ENCODE results near the gene TMEM175. TPM values are rescaled to one million over a fixed set of nuclear protein-coding genes. Genes with fewer than 3 reads are reported as not detected.

The TMEM175 gene, protein sequence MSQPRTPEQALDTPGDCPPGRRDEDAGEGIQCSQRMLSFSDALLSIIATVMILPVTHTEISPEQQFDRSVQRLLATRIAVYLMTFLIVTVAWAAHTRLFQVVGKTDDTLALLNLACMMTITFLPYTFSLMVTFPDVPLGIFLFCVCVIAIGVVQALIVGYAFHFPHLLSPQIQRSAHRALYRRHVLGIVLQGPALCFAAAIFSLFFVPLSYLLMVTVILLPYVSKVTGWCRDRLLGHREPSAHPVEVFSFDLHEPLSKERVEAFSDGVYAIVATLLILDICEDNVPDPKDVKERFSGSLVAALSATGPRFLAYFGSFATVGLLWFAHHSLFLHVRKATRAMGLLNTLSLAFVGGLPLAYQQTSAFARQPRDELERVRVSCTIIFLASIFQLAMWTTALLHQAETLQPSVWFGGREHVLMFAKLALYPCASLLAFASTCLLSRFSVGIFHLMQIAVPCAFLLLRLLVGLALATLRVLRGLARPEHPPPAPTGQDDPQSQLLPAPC
- 22.3 and 30.2 TPM in 2 replicates for total RNA-seq (2022)
- percentile 48 among the genes with signal in this experiment for Bru-seq, nascent RNA
- percentile 49 among the genes with signal in this experiment for BruChase-seq, experiment 1, labeled RNA remaining after a 2-hour chase
- percentile 57 among the genes with signal in this experiment for BruChase-seq, experiment 2, labeled RNA remaining after a 6-hour chase
- long read RNA-seq, partial matches to known transcripts: 2 of 33 reads
- long read RNA-seq, other reads (novel, unspliced or antisense): 23 of 33 reads

DNA sequence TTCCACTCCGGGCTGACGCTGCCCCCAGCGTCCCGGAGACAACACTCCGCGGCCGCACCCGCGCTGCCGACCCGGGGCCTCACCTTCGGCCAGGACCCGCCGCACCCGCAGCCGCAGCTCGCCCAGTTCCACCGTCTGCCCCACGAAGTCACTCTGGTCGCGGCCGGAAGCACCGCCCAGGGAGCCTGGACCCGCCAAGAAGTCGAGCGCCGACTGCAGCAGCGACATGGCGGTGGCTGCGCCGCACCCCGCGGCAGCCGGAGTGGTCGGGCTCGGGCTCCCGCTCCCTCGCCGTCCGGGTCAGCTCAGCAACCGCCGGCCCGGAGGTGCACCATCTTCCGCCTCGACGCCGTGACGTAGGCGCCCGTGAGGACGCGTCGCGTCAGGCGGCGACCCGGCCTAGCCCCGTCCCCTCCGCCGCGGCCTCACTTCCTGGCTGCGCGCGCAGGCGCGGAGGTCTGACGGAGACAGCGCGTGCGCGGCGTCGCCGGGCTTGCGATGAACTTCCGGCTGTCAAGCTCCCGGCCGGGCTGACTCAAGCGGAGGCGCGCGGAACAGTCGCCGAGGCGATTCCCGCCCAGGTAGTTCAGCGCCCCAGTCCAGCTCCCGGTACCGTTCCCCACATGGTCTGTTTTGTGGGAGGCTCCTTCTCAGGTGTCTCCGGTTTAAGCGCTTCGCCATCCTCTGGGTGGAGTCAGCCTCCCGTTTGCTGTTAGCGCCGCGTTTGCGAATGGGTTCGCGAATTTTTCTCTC lies at the start of gene TMEM175, which contains the start of gene GAK:
Gene TMEM175 (plus strand): TSS at position 501 of the 753 bp plus-strand sequence. CDS start 15,280 bp downstream, outside the sequence.
Gene GAK (minus strand): TSS at position 357 of the 753 bp plus-strand sequence. CDS start 129 bp downstream, at position 228.
- Mint-ChIP-seq H3K9me3 (ENCODE audit: unreplicated experiment) (no peaks in the 10 kb centered on the region), H3K27ac (ENCODE audit: unreplicated experiment) (peak within 1 kb of the TSS; percentile 92), H3K4me1 (ENCODE audit: low read depth, unreplicated experiment) (peaks cover 10% of the 10 kb centered on the region), H3K36me3 (ENCODE audit: insufficient read depth, unreplicated experiment) (peaks cover 21% of the 10 kb centered on the region), H3K4me3 (ENCODE audit: unreplicated experiment) (peak within 1 kb of the TSS; percentile 86), H3K27me3 (ENCODE audit: insufficient read depth, unreplicated experiment) (no peaks in the 10 kb centered on the region)
- Histone ChIP-seq H3K4me3 (ENCODE audit: low read depth, low read length) (peak within 1 kb of the TSS; percentile 82), H3K4me1 (peaks cover 11% of the 10 kb centered on the region), H3K27me3 (replicated peaks; ENCODE audit: control insufficient read depth, insufficient read depth, low read length) (no peaks in the 10 kb centered on the region), H3K36me3 (ENCODE audit: control insufficient read depth, insufficient read depth, low read length) (no peaks in the 10 kb centered on the region), H3K9me3 (no peaks in the 10 kb centered on the region)
- intact Hi-C loops (cut with micrococcal nuclease; ENCODE audit: unreplicated experiment): loop anchor here (5.0 kb wide), 2 partner anchors 40 to 60 kb away; partner anchors contain the start of genes DGKQ and SLC26A1
- POLR2A ChIA-PET: interaction anchor here (0.6 to 1.4 kb wide), 6 partner anchors 16 to 936 kb away, joined by 3 to 10 read pairs (median 5); partner anchors contain the start of genes IDUA and SLC26A1
- BruUV-seq (replicated peaks): no TSS peak
- CTCF ChIA-PET: interaction anchor here (0.5 to 1.2 kb wide), 6 partner anchors 55 to 761 kb away, joined by 3 to 11 read pairs (median 3); partner anchors contain the start of genes FGFRL1, IDUA and RNF212
- TF ChIP-seq, protein P1, sequence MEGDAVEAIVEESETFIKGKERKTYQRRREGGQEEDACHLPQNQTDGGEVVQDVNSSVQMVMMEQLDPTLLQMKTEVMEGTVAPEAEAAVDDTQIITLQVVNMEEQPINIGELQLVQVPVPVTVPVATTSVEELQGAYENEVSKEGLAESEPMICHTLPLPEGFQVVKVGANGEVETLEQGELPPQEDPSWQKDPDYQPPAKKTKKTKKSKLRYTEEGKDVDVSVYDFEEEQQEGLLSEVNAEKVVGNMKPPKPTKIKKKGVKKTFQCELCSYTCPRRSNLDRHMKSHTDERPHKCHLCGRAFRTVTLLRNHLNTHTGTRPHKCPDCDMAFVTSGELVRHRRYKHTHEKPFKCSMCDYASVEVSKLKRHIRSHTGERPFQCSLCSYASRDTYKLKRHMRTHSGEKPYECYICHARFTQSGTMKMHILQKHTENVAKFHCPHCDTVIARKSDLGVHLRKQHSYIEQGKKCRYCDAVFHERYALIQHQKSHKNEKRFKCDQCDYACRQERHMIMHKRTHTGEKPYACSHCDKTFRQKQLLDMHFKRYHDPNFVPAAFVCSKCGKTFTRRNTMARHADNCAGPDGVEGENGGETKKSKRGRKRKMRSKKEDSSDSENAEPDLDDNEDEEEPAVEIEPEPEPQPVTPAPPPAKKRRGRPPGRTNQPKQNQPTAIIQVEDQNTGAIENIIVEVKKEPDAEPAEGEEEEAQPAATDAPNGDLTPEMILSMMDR (IDR thresholded peaks at IDR 0.05; ENCODE audit: insufficient read depth in 1 of 2, low read depth in 1 of 2, low read length in 1 of 2, severe bottlenecking in 1 of 2, unreplicated experiment in 1 of 2): no peak
- DNase-seq: peak; percentile 92 to 97

DNA sequence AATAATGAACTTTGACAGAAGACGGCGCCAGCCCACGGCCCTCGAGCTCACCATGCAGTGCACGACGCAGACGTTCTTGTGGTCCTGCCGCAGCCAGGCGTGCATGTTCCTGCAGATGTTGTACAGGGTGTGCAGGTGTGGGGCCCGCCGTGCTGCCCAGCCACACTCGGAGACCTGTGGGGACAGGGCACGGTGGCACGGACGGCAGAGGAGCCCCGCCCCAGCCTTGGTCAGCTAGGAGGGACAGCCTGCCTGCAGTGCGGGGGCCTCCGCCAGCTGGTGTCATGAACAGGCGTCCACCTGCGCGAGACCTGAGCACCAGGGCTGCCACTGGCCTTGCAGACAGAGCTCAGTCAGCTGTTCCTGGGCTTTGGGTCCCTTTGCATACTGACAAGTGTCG lies 49.6 kb upstream of the TMEM175 start:
- TF ChIP-seq, protein P1 (IDR thresholded peaks at IDR 0.05; ENCODE audit: insufficient read depth in 1 of 2, low read depth in 1 of 2, low read length in 1 of 2, severe bottlenecking in 1 of 2, unreplicated experiment in 1 of 2): no peak
- Histone ChIP-seq H3K4me3 (ENCODE audit: low read depth, low read length) (no peak overlapping the region), H3K9me3 (no peaks in the 10 kb centered on the region), H3K27me3 (replicated peaks; ENCODE audit: control insufficient read depth, insufficient read depth, low read length) (no peaks in the 10 kb centered on the region), H3K4me1 (no peaks in the 10 kb centered on the region), H3K36me3 (ENCODE audit: control insufficient read depth, insufficient read depth, low read length) (peaks cover 3% of the 10 kb centered on the region)
- no peak for DNase-seq
- Mint-ChIP-seq H3K4me1 (ENCODE audit: low read depth, unreplicated experiment) (no peaks in the 10 kb centered on the region), H3K27ac (ENCODE audit: unreplicated experiment) (no peak overlapping the region), H3K27me3 (ENCODE audit: insufficient read depth, unreplicated experiment) (no peaks in the 10 kb centered on the region), H3K36me3 (ENCODE audit: insufficient read depth, unreplicated experiment) (peaks cover 50% of the 10 kb centered on the region), H3K9me3 (ENCODE audit: unreplicated experiment) (no peaks in the 10 kb centered on the region), H3K4me3 (ENCODE audit: unreplicated experiment) (no peak overlapping the region)
- POLR2A ChIA-PET: no interaction called here
- no TSS peak for BruUV-seq (replicated peaks)
- CTCF ChIA-PET: no interaction called here
- intact Hi-C loops (cut with micrococcal nuclease; ENCODE audit: unreplicated experiment): no loop called here
